Measurements from ENCODE around the gene ITGA6. TPM values are rescaled to one million over a fixed set of nuclear protein-coding genes. Genes with fewer than 3 reads are reported as not detected.

ITGA6 gene
- polyA plus RNA-seq (2011; rRNA removed): 14.8 and 17.9 TPM in 2 replicates
- polyA minus RNA-seq (2011; rRNA and poly(A)+ RNA removed): 19.8 and 20.8 TPM in 2 replicates

DNA sequence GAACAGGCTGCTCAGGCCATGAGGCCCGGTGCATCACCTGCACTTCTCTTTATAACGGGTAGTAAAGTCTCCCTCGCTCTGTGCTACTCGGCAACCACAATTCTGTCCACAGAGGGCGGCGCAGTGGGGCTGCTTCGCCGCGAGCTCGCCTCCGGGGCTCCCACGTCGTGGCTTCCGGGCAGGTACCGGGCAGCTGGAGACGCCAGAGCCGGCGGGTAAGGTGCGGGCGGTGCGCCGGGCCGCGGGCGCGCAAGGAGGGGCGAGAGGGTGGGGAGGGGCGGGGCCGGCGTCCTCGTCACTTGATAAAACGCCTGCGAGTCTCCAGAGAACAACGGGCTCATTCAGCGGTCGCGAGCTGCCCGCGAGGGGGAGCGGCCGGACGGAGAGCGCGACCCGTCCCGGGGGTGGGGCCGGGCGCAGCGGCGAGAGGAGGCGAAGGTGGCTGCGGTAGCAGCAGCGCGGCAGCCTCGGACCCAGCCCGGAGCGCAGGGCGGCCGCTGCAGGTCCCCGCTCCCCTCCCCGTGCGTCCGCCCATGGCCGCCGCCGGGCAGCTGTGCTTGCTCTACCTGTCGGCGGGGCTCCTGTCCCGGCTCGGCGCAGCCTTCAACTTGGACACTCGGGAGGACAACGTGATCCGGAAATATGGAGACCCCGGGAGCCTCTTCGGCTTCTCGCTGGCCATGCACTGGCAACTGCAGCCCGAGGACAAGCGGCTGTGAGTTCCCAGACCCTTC is at the start of gene ITGA6:
ITGA6 (plus strand) TSS at position 331 of the 734 bp plus-strand sequence.
- Histone ChIP-seq H3K27ac (ENCODE audit: low read depth, low read length) (no peak within 1 kb of the TSS), H3K9me3 (ENCODE audit: control insufficient read depth, insufficient read depth, low read length) (no peaks in the 10 kb centered on the region; the same call in 1 of the 2 replicates), H3K4me3 (ENCODE audit: low read depth, low read length) (peak within 1 kb of the TSS; percentile 71), H3K27me3 (ENCODE audit: control insufficient read depth, insufficient read depth, low read length) (no peaks in the 10 kb centered on the region)
- no peak for DNase-seq (ENCODE audit: low read depth, low spot score)
- TF ChIP-seq, protein P1, sequence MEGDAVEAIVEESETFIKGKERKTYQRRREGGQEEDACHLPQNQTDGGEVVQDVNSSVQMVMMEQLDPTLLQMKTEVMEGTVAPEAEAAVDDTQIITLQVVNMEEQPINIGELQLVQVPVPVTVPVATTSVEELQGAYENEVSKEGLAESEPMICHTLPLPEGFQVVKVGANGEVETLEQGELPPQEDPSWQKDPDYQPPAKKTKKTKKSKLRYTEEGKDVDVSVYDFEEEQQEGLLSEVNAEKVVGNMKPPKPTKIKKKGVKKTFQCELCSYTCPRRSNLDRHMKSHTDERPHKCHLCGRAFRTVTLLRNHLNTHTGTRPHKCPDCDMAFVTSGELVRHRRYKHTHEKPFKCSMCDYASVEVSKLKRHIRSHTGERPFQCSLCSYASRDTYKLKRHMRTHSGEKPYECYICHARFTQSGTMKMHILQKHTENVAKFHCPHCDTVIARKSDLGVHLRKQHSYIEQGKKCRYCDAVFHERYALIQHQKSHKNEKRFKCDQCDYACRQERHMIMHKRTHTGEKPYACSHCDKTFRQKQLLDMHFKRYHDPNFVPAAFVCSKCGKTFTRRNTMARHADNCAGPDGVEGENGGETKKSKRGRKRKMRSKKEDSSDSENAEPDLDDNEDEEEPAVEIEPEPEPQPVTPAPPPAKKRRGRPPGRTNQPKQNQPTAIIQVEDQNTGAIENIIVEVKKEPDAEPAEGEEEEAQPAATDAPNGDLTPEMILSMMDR (IDR thresholded peaks at IDR 0.05; ENCODE audit: low read depth, low read length): peak; percentile 23
- POLR2A ChIA-PET: interaction anchor here (0.6 to 1.6 kb wide), 3 partner anchors 15 to 324 kb away, joined by 3 to 5 read pairs (median 3); no protein-coding TSS in a partner anchor
- CTCF ChIA-PET: interaction anchor here (0.6 to 2.5 kb wide), 6 partner anchors 15 to 218 kb away, joined by 3 to 15 read pairs (median 4); no protein-coding TSS in a partner anchor

DNA sequence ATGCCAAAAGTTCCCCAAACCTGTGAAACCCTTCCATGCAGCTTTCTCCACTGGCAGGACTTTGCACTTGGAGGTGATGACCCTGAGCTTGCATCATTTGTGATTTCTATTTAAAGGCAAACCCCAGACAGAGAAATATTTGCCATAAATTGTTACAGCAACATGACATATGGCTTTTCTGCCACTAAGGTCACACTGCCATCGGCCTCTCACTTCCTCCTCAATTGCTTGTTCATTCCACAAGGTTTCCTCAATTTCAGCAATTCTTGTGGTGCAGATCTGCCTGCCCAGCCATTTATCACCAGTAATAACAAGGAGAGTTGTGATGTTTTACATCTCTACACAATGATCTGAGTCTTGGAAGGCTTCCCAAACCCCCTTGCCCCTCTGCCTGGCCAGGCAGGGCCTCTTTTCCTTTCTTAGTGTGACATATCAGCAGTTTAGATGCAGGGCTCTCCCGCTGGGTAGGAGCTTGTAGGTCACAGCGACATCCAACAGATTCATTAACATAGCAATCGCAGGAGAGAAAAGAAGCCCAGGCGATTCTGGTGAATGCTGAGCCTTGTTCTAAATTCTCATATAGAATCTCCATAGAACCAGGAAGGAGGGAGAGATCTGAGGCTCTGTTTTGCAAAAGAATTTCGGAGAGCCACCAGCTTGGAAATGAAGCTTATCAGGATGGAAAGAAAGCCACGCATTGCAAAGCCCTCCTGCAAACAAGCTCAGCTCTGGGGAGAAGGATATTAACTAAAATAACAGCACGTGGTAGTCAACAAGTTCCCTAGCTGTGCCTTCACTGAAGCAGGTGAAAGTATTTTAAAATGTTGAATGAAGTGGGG is 46.7 kb upstream of the ITGA6 start:
- POLR2A ChIA-PET: no interaction called here
- peaks cover 6% of the 10 kb centered on the region; the same call in 1 of the 2 replicates for H3K9me3 ChIP-seq (ENCODE audit: control insufficient read depth, insufficient read depth, low read length)
- H3K27ac ChIP-seq (ENCODE audit: low read depth, low read length): no peak overlapping the region
- no peaks in the 10 kb centered on the region for H3K27me3 ChIP-seq (ENCODE audit: control insufficient read depth, insufficient read depth, low read length)
- CTCF ChIA-PET: interaction anchor here (1.9 kb wide), 1 partner anchor 81 kb away, joined by 5 read pairs; no protein-coding TSS in a partner anchor
- H3K4me3 ChIP-seq (ENCODE audit: low read depth, low read length): no peak overlapping the region
- no peak for DNase-seq (ENCODE audit: low read depth, low spot score)
- TF ChIP-seq, protein P1 (IDR thresholded peaks at IDR 0.05; ENCODE audit: low read depth, low read length): no peak

DNA sequence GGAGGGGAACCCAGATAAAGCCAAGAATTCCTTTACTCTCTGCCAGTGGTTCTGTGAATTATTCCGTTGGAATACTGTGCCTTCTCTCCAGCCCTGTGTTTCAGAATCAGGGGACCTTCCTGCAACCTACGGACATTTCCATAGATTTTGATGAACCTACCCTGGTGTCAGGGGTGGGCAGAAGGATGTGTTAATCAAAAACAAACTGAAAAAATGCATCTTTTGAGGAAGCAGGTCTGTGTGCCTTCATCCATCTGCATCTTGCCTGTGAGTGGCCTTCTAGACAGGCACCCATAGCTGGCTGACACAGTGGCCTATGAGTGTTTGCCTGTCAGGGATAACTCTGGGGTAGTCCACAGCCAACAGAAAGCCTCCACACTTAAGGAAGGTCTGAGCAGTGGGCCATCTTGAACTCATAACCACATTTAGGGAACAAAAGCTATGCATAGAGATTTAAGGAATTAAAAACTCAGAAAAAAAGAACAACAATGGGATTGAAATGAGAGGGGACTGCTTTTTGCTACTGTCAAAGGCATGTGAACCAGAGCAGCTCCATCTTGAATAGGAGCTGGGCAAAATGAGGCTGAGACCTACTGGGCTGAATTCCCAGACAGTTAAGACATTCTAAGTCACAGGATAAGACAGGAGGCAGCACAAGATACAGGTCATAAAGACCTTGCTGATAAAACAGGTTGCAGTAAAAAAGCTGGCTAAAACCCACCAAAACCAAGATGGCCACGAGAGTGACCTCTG is 45.9 kb upstream of the ITGA6 start:
- TF ChIP-seq, protein P1 (IDR thresholded peaks at IDR 0.05; ENCODE audit: low read depth, low read length): no peak
- CTCF ChIA-PET: interaction anchor here (1.9 kb wide), 1 partner anchor 80 kb away, joined by 5 read pairs; no protein-coding TSS in a partner anchor

DNA sequence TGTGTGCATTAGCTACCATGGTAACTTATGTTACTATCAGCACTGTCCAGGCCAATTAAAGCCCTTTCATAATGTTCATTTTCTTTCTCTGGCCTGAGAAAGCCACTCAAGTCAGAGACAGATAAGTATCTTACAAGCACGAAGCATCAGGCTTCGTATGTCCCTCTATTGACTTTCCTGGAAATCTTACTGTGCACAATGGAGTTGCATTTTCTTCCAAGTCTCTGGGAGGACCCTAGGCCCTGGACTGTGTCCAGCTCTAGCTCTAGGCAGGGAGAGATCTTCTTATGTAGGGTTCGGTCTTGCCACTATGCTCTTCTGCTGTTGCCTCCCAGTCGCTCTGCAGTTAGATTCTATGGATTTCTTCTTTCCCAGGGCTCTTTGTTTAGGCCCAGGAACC is 40.0 kb upstream of the ITGA6 start:
- TF ChIP-seq, protein P1 (IDR thresholded peaks at IDR 0.05; ENCODE audit: low read depth, low read length): no peak
- H3K27ac ChIP-seq (ENCODE audit: low read depth, low read length): no peak overlapping the region
- ChIA-PET POLR2A (no interaction called here), CTCF (no interaction called here)
- DNase-seq (ENCODE audit: low read depth, low spot score): no peak
- H3K9me3 ChIP-seq (ENCODE audit: control insufficient read depth, insufficient read depth, low read length): no peaks in the 10 kb centered on the region
- no peak overlapping the region for H3K4me3 ChIP-seq (ENCODE audit: low read depth, low read length)
- no peaks in the 10 kb centered on the region for H3K27me3 ChIP-seq (ENCODE audit: control insufficient read depth, insufficient read depth, low read length)

More for the DNA sequence above, 45.9 kb upstream of the ITGA6 start:
- Histone ChIP-seq H3K27me3 (ENCODE audit: control insufficient read depth, insufficient read depth, low read length) (no peaks in the 10 kb centered on the region), H3K4me3 (ENCODE audit: low read depth, low read length) (no peak overlapping the region), H3K27ac (ENCODE audit: low read depth, low read length) (no peak overlapping the region), H3K9me3 (ENCODE audit: control insufficient read depth, insufficient read depth, low read length) (peaks cover 6% of the 10 kb centered on the region; the same call in 1 of the 2 replicates)
- POLR2A ChIA-PET: no interaction called here
- no peak for DNase-seq (ENCODE audit: low read depth, low spot score)

Measured in AG04450 (cell line).